GM23338 (cell line): Measurements from ENCODE around the gene FKBP10. TPM values are rescaled to one million over a fixed set of nuclear protein-coding genes. Genes with fewer than 3 reads are reported as not detected.

Source experiments
- ATAC-seq: fragments of 200-7000 bp; cut with Tn5 transposase; 3 replicates; pipeline ENCODE4 v1.9.1; 2020
- DNase-seq: peaks from one replicate; pipeline ENCODE4 v3.0.0-alpha.2; 2015; ENCODE audit warnings: low spot score
- H2AFZ ChIP-seq: fragments of 200-600 bp; sonication (generic); 2 replicates; pipeline ENCODE4 v1.8.0; 2016; ENCODE audit warnings: antibody characterized with exemption, mild to moderate bottlenecking, moderate library complexity
- H3F3A ChIP-seq: fragments of 200-600 bp; sonication (generic); replicated peaks from 2 replicates; pipeline ENCODE4 v1.8.0; 2017; ENCODE audit warnings: antibody characterized with exemption, mixed run types, low read depth
- H3K27ac ChIP-seq: fragments of 200-600 bp; sonication (generic); 2 replicates; pipeline ENCODE4 v1.6.1; 2016; ENCODE audit warnings: low read depth
- H3K27me3 ChIP-seq: fragments of 200-600 bp; sonication (generic); 2 replicates; pipeline ENCODE4 v1.8.0; 2016; ENCODE audit warnings: mild to moderate bottlenecking, mixed run types, moderate library complexity; ENCODE audit not compliant: insufficient read depth
- H3K36me3 ChIP-seq: fragments of 200-600 bp; sonication (generic); 2 replicates; pipeline ENCODE4 v1.8.0; 2016; ENCODE audit warnings: mild to moderate bottlenecking; ENCODE audit not compliant: insufficient read depth
- H3K4me1 ChIP-seq: fragments of 200-600 bp; sonication (generic); 2 replicates; pipeline ENCODE4 v1.8.0; 2016; ENCODE audit warnings: mild to moderate bottlenecking, moderate library complexity; ENCODE audit not compliant: insufficient read depth
- H3K4me2 ChIP-seq: fragments of 200-600 bp; sonication (generic); 2 replicates; pipeline ENCODE4 v1.7.1; 2017; ENCODE audit warnings: mixed run types
- H3K4me3 ChIP-seq: fragments of 200-600 bp; sonication (generic); 2 replicates; pipeline ENCODE4 v1.6.1; 2016; ENCODE audit warnings: mixed run types
- H3K79me2 ChIP-seq: fragments of 200-600 bp; sonication (generic); replicated peaks from 2 replicates; pipeline ENCODE4 v1.8.0; 2017; ENCODE audit warnings: mild to moderate bottlenecking; ENCODE audit not compliant: insufficient read depth
- H3K9me2 ChIP-seq: fragments of 200-600 bp; sonication (generic); 2 replicates; pipeline ENCODE4 v1.8.0; 2017; ENCODE audit not compliant: insufficient read depth
- H4K20me1 ChIP-seq: fragments of 200-600 bp; sonication (generic); replicated peaks from 2 replicates; pipeline ENCODE4 v1.8.0; 2017; ENCODE audit warnings: mild to moderate bottlenecking; ENCODE audit not compliant: insufficient read depth
- H3K27ac Mint-ChIP-seq: 2 replicates; pipeline ENCODE4 v1.8.0; 2020; ENCODE audit warnings: inconsistent platforms, mild to moderate bottlenecking, moderate library complexity, mixed read lengths
- H3K27me3 Mint-ChIP-seq: 3 replicates; pipeline ENCODE4 v1.8.0; 2022; ENCODE audit warnings: low read depth, mild to moderate bottlenecking, moderate library complexity, mixed read lengths, inconsistent platforms; ENCODE audit not compliant: insufficient read depth, poor library complexity
- H3K36me3 Mint-ChIP-seq: 3 replicates; pipeline ENCODE4 v1.8.0; 2021; ENCODE audit warnings: low read depth, mild to moderate bottlenecking, inconsistent platforms, moderate library complexity, mixed read lengths
- H3K4me1 Mint-ChIP-seq: 3 replicates; pipeline ENCODE4 v1.8.0; 2020; ENCODE audit warnings: mild to moderate bottlenecking, inconsistent platforms, mixed read lengths
- H3K4me3 Mint-ChIP-seq: 3 replicates; pipeline ENCODE4 v1.8.0; 2021; ENCODE audit warnings: moderate library complexity, mild to moderate bottlenecking, inconsistent platforms, mixed read lengths
- H3K9me3 Mint-ChIP-seq: 3 replicates; pipeline ENCODE4 v1.8.0; 2020; ENCODE audit warnings: moderate library complexity, mild to moderate bottlenecking, inconsistent platforms, mixed read lengths
- CREB1 ChIP-seq: fragments of 250-450 bp; sonication (Bioruptor Pico); IDR thresholded peaks from 2 replicates; pipeline ENCODE4 v1.5.0; 2020; ENCODE audit warnings: low read depth, mild to moderate bottlenecking, moderate library complexity
- CTCF ChIP-seq, 2 experiments: fragments of 200-600 bp in 1 of 2; sonication (generic) in 1 of 2; conservative IDR thresholded peaks; 2 replicates each; pipeline versions ENCODE4 v1.5.1 to v1.6.1; 2016 to 2017; ENCODE audit warnings: antibody characterized with exemption in 2 of 2, low read depth in 2 of 2, mild to moderate bottlenecking in 2 of 2, moderate library complexity in 1 of 2
- EZH2 ChIP-seq: fragments of 200-600 bp; sonication (generic); IDR thresholded peaks from one replicate; pipeline ENCODE4 v1.8.0; 2017; ENCODE audit warnings: antibody characterized with exemption, mild to moderate bottlenecking, low read depth; ENCODE audit not compliant: unreplicated experiment
- EZH2phosphoT487 ChIP-seq: fragments of 200-600 bp; sonication (generic); IDR thresholded peaks from one replicate; pipeline ENCODE4 v1.8.1; 2018; ENCODE audit warnings: antibody characterized with exemption; ENCODE audit not compliant: unreplicated experiment
- JUNB ChIP-seq: IDR thresholded peaks from one replicate; pipeline ENCODE4 v1.6.1; 2016; ENCODE audit warnings: antibody characterized with exemption; ENCODE audit not compliant: unreplicated experiment
- NANOG ChIP-seq: IDR thresholded peaks from 2 replicates; pipeline ENCODE4 v1.6.1; 2016; ENCODE audit warnings: antibody characterized with exemption, borderline replicate concordance
- POLR2AphosphoS5 ChIP-seq: IDR thresholded peaks from 2 replicates; pipeline ENCODE4 v1.6.1; 2016; ENCODE audit warnings: antibody characterized with exemption, low read depth
- STAT1 ChIP-seq: IDR thresholded peaks from one replicate; pipeline ENCODE4 v1.6.1; 2016; ENCODE audit warnings: antibody characterized with exemption; ENCODE audit not compliant: unreplicated experiment
- ZNF114 ChIP-seq: fragments of 250-450 bp; sonication (Bioruptor Pico); IDR thresholded peaks from 2 replicates; pipeline ENCODE4 v1.5.0; 2020; ENCODE audit warnings: mild to moderate bottlenecking, moderate library complexity
- ZNF331 ChIP-seq: fragments of 250-450 bp; sonication (Bioruptor Pico); IDR thresholded peaks from 2 replicates; pipeline ENCODE4 v1.5.0; 2020; ENCODE audit warnings: low read depth, mild to moderate bottlenecking, moderate library complexity
- polyA plus RNA-seq: library from polyadenylated mRNA; unstranded; fragments of >200 nt; fragmentation: Nextera tagmentation; extraction: Ambion mirVana; gene quantifications from 2 replicates; pipeline ENCODE4 v1.2.1, GENCODE V29; 2016
- total RNA-seq: library from RNA; depleted of rRNA; stranded (reverse); fragments of >200 nt; shearing (Covaris generic); gene quantifications from 2 replicates; pipeline ENCODE4 v1.2.3, GENCODE V29; 2014
- TF ChIP-seq, protein P1 (sequence below): IDR thresholded peaks from 2 replicates; pipeline ENCODE4 v1.6.1; 2016; ENCODE audit warnings: antibody characterized with exemption
- TF ChIP-seq, protein P2 (sequence below): IDR thresholded peaks from one replicate; pipeline ENCODE4 v1.6.1; 2018; ENCODE audit warnings: antibody characterized with exemption; ENCODE audit not compliant: unreplicated experiment
- TF ChIP-seq, protein P3 (sequence below): fragments of 250-450 bp; sonication (Bioruptor Pico); IDR thresholded peaks from 2 replicates; pipeline ENCODE4 v1.5.0; 2020; ENCODE audit warnings: mild to moderate bottlenecking, moderate library complexity

The FKBP10 gene
- total and polyA plus RNA-seq, 2 experiments from 2014 or later: 26.2 to 151 TPM

DNA sequence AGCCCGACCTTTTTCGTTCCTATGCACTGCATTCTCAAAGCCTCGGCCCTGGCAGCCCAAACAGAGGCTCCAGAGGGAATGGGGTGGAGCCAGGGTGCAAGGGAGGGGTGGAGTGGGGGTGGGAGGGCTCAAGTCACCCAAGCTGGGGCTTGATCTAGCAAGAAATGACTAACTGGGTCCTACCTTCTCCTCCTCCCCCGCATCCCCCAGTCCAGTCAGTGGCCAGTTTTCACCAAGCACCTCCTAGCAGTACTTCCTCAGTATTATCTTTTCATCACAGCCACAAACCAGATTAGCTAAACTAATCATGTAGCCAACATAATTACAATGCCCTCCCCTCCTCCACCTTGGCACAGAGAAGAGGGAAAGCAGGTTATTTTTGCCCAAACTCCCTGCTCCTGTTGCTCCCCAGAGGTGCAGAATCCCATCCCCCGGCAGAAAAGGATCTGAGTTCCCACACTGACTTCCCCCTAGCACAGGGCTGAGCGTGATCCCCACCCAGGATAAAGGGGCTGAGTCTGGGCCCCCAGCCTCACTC, 28.5 kb upstream of the FKBP10 start:
- Histone ChIP-seq H3K36me3 (no peaks in the 10 kb centered on the region), H3K4me1 (peaks cover 23% of the 10 kb centered on the region), H4K20me1 (0 out of 2 replicates have a peak, but pooled peaks cover 4% of the 10 kb centered on the region), H3K4me2 (peak overlapping the region; percentile 92), H3K27me3 (no peaks in the 10 kb centered on the region), H3F3A (peaks cover 12% of the 10 kb centered on the region; the same call in 1 of the 2 replicates), H3K79me2 (peaks cover 48% of the 10 kb centered on the region), H2AFZ (no peak overlapping the region), H3K4me3 (peak overlapping the region; percentile 88), H3K9me2 (no peaks in the 10 kb centered on the region), H3K27ac (peak overlapping the region; percentile 93)
- Mint-ChIP-seq H3K27ac (peak overlapping the region; percentile 99), H3K9me3 (no peaks in the 10 kb centered on the region), H3K4me3 (peak overlapping the region; percentile 86), H3K4me1 (peaks cover 34% of the 10 kb centered on the region), H3K27me3 (peaks cover 28% of the 10 kb centered on the region), H3K36me3 (peaks cover 5% of the 10 kb centered on the region; the same call in 2 of the 3 replicates)
- DNase-seq (peak; percentile 75), ATAC-seq (peak; percentile 11)
- TF ChIP-seq ZNF331: no peak
- no peak for TF ChIP-seq STAT1
- TF ChIP-seq, protein P1, sequence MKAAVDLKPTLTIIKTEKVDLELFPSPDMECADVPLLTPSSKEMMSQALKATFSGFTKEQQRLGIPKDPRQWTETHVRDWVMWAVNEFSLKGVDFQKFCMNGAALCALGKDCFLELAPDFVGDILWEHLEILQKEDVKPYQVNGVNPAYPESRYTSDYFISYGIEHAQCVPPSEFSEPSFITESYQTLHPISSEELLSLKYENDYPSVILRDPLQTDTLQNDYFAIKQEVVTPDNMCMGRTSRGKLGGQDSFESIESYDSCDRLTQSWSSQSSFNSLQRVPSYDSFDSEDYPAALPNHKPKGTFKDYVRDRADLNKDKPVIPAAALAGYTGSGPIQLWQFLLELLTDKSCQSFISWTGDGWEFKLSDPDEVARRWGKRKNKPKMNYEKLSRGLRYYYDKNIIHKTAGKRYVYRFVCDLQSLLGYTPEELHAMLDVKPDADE: no peak
- no peak for TF ChIP-seq CTCF (conservative IDR thresholded peaks at IDR 0.05; ENCODE audit: low read depth in 2 of 2)
- TF ChIP-seq ZNF114 (CRISPR knock-in tag): no peak
- no peak for TF ChIP-seq EZH2phosphoT487
- TF ChIP-seq EZH2: no peak
- no peak for TF ChIP-seq JUNB
- no peak for TF ChIP-seq CREB1 (CRISPR knock-in tag)
- no peak for TF ChIP-seq POLR2AphosphoS5
- TF ChIP-seq, protein P2, sequence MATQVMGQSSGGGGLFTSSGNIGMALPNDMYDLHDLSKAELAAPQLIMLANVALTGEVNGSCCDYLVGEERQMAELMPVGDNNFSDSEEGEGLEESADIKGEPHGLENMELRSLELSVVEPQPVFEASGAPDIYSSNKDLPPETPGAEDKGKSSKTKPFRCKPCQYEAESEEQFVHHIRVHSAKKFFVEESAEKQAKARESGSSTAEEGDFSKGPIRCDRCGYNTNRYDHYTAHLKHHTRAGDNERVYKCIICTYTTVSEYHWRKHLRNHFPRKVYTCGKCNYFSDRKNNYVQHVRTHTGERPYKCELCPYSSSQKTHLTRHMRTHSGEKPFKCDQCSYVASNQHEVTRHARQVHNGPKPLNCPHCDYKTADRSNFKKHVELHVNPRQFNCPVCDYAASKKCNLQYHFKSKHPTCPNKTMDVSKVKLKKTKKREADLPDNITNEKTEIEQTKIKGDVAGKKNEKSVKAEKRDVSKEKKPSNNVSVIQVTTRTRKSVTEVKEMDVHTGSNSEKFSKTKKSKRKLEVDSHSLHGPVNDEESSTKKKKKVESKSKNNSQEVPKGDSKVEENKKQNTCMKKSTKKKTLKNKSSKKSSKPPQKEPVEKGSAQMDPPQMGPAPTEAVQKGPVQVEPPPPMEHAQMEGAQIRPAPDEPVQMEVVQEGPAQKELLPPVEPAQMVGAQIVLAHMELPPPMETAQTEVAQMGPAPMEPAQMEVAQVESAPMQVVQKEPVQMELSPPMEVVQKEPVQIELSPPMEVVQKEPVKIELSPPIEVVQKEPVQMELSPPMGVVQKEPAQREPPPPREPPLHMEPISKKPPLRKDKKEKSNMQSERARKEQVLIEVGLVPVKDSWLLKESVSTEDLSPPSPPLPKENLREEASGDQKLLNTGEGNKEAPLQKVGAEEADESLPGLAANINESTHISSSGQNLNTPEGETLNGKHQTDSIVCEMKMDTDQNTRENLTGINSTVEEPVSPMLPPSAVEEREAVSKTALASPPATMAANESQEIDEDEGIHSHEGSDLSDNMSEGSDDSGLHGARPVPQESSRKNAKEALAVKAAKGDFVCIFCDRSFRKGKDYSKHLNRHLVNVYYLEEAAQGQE: no peak
- TF ChIP-seq, protein P3, sequence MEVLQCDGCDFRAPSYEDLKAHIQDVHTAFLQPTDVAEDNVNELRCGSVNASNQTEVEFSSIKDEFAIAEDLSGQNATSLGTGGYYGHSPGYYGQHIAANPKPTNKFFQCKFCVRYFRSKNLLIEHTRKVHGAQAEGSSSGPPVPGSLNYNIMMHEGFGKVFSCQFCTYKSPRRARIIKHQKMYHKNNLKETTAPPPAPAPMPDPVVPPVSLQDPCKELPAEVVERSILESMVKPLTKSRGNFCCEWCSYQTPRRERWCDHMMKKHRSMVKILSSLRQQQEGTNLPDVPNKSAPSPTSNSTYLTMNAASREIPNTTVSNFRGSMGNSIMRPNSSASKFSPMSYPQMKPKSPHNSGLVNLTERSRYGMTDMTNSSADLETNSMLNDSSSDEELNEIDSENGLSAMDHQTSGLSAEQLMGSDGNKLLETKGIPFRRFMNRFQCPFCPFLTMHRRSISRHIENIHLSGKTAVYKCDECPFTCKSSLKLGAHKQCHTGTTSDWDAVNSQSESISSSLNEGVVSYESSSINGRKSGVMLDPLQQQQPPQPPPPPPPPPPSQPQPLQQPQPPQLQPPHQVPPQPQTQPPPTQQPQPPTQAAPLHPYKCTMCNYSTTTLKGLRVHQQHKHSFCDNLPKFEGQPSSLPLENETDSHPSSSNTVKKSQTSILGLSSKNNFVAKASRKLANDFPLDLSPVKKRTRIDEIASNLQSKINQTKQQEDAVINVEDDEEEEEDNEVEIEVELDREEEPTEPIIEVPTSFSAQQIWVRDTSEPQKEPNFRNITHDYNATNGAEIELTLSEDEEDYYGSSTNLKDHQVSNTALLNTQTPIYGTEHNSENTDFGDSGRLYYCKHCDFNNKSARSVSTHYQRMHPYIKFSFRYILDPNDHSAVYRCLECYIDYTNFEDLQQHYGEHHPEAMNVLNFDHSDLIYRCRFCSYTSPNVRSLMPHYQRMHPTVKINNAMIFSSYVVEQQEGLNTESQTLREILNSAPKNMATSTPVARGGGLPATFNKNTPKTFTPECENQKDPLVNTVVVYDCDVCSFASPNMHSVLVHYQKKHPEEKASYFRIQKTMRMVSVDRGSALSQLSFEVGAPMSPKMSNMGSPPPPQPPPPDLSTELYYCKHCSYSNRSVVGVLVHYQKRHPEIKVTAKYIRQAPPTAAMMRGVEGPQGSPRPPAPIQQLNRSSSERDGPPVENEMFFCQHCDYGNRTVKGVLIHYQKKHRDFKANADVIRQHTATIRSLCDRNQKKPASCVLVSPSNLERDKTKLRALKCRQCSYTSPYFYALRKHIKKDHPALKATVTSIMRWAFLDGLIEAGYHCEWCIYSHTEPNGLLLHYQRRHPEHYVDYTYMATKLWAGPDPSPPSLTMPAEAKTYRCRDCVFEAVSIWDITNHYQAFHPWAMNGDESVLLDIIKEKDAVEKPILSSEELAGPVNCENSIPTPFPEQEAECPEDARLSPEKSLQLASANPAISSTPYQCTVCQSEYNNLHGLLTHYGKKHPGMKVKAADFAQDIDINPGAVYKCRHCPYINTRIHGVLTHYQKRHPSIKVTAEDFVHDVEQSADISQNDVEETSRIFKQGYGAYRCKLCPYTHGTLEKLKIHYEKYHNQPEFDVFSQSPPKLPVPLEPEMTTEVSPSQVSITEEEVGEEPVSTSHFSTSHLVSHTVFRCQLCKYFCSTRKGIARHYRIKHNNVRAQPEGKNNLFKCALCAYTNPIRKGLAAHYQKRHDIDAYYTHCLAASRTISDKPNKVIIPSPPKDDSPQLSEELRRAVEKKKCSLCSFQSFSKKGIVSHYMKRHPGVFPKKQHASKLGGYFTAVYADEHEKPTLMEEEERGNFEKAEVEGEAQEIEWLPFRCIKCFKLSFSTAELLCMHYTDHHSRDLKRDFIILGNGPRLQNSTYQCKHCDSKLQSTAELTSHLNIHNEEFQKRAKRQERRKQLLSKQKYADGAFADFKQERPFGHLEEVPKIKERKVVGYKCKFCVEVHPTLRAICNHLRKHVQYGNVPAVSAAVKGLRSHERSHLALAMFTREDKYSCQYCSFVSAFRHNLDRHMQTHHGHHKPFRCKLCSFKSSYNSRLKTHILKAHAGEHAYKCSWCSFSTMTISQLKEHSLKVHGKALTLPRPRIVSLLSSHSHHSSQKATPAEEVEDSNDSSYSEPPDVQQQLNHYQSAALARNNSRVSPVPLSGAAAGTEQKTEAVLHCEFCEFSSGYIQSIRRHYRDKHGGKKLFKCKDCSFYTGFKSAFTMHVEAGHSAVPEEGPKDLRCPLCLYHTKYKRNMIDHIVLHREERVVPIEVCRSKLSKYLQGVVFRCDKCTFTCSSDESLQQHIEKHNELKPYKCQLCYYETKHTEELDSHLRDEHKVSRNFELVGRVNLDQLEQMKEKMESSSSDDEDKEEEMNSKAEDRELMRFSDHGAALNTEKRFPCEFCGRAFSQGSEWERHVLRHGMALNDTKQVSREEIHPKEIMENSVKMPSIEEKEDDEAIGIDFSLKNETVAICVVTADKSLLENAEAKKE: no peak
- TF ChIP-seq NANOG: no peak
